GM19455 (cell line): Measurements from ENCODE around the gene RUNX3.

Experiments used
- ATAC-seq: cut with Tn5 transposase; IDR thresholded peaks from one replicate; pipeline ENCODE4 v1.9.1; 2021; ENCODE audit not compliant: unreplicated experiment

Gene RUNX3

GRCh38 chr1:24866211-24867083, 63.6 kb downstream of the RUNX3 start:
- ATAC-seq: no peak

GRCh38 chr1:24865587-24865986, 64.5 kb downstream of the RUNX3 start:
- no peak for ATAC-seq

- ATAC-seq: no peak
These were observed 64.9 kb downstream of the RUNX3 start for GRCh38 chr1:24865168-24865567.

- ATAC-seq: no peak
These were observed 65.7 kb downstream of the RUNX3 start for GRCh38 chr1:24864370-24864777.

DNA sequence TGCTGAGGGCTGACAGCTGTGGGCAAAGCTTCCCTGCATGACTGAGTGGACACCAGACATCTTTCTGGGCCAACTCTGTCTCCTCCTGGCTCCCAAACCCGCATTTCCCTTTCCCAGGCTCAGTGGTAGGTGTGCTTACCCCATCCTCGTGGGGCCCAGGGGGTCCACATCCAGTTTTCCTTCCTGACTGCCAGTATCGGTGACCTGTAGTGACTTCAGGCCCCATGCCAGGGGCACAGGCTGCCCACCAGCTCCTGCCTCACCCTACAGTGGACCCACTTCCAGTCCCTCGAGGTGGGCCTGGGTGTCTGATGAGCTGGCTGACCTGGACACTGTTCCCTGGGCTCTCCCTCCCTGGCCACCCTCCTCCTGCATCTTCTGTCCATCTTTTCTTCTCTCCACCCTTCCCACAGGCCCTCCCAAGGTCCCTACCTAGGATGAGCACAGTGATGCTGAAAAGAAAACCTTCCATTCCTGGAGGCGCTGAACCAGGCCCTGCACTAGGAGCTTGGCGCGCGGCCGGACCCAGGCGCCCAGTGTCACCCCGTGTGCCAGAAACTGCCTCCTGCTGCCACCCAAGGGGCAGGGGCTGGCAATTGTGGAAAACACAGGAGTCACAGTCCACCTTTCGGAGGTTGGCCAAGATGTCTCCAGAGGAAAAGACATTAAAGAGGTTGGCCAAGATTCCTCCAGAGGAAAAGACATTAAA, 67.1 kb downstream of the RUNX3 start:
- no peak for ATAC-seq

GRCh38 chr1:24861821-24862727, 68.0 kb downstream of the RUNX3 start:
- no peak for ATAC-seq

DNA sequence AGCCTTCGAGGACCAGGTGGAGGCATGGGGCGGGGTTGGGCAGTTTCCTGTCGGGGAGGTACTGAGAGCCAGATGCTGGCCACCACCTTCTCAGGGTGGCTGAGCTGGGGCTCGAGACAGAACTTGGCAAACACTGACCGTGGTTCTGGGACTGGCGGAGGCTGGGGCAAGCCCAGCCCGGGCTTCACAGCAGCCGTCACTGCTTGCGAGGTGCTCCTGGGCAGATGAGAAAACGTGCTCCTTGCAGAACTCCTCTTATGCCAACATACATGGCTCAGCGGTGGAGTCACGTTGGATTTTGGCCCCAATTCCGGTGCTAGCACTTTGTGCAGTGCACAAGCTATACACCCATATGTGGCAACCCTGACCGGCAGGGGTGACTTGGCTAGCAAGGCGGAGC, 69.2 kb downstream of the RUNX3 start:
- ATAC-seq: no peak

DNA sequence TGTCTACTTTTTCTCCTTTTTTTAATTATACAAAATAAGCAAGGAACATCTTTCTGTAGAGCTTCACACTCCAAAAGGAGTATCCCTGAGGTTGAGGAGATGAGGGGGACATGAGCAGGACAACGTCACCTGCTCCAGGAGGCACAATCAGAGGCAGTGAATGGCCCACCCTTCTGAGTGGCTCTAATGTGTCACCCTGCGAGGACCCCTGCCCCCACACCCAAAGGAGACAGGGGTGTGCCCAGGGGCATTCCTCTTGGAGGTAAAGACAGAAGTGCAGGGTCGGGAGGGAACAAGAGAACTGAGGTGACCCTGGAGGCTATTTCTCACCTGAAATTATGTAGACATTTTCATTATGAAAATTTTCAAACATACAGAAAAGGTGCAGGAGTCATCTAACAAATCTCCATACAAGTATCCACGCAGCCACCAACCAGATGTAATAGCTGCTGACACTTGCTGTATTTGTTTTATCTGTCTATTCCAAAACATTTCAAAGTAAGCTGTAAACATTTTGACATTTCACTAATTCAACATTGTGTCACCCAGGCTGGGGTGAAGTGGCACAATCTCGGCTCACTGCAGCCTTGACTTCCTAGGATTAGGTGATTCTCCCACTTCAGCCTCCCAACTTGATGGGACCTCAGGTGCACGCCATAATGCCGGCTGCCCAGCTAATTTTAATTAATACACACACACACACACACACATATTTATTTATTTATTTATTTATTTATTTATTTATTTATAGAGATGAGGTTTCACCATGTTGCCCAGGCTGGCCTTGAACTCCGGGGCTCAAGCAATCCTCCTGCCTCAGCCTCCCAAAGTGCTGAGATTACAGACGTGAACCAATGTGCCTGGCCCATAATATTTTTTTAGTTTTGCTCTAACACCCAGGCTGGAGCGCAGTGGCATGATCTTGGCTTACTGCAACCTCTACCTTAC, 70.7 kb downstream of the RUNX3 start:
- no peak for ATAC-seq

- ATAC-seq: no peak
These were observed 71.8 kb downstream of the RUNX3 start for GRCh38 chr1:24858277-24858676.

DNA sequence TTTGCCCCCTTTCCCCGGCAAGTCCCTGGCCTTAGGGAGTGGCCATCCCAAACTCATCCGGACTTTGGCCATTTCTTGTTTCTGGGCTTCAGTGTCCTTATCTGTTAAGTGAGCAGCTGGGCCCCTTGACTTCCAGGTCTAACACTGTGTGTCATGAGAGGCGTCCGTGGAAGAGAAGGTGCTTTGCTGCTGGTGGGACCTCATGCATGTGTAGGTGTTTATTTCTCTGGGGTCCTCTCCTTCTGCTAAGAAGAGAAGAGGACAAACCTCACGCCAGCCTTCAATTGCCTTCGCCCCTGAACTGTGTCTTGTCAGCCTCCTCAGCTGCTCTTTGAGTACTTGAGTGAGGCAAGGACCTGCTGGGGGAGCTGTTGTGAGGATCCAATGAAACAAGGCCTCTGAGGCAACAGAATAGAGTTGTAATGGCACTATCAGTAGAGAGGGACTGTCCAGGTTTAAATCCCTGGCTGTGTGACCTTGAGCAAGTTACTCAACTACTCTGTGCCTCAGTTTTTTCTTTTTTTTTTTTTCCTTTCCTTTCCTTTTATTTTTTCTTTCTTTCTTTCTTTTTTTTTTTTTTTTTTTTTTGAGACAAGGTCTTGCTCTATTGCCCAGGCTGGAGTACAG, 72.5 kb downstream of the RUNX3 start:
- ATAC-seq: no peak

DNA sequence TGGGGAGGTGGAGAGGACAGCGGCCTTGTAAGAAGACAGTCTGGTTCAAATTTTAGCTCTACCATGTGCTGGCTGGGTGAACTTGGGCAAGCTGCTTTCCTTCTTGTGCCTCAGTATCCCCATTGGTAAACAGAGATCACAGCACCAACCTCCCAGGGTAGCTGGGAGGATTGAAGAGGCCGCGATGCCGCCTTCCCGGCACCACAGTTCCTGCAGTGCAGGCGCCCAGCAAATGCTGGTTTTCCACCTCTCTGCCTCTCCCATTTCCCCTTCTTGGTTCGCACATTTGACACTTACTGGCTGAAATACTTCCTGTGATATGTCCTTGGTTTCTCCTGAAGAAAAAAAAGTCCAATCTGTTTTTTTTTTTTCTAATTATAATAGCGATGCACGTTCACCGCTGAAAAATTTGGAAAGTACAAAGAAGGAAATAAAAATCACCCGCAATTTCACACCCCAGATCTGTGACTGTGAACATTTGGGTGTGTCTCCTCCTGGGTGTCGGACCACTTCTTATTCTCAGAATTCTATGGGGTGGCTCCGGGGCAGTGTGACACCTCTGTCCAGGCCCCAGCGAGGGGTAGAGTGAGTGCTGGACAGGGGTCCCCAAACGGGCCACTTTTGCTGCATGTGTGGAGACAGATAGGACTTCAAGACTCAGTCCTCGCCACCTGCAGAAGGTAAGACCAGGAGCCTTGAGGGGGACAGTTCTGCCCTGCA, 73.1 kb downstream of the RUNX3 start:
- ATAC-seq: no peak

DNA sequence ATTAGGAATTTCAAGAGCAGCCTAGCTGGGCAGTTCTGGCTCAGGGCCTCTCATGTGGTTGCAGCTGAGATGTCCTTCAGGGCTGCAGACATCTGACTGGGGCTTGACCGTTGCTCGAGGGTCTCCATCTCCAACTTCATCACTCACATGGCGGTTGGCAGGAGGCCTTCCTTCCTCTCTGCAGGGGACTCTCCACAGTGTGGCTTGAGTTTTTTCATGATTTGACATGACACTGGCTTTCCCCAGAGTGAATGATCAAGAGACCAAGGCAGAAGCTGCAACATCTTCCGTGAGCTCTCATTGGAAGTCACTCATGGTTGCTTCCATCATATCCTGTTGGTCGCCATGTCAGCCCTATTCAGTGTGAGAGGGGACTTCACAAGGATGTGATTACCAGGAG, 74.6 kb downstream of the RUNX3 start:
- ATAC-seq: no peak

DNA sequence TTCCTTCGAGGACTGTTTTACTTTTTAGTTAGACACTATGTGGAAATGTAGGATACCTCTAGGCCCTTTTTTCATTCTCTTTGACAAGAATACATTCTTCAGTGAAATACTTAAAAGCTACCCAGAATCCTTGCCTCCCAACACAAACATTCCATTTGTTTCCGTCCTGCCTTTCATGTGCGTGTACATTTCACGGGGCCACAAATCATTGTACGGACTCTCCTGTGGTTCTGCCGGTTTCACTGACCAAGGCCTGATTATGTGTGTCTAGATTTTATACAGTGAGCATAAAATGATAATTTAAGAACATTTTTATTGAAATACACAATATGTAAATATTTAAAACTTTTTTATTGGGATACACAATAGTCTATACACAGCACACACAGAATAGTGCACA, 76.4 kb downstream of the RUNX3 start:
- no peak for ATAC-seq

- no peak for ATAC-seq
These were observed 79.7 kb downstream of the RUNX3 start for GRCh38 chr1:24850328-24850920.

- ATAC-seq: no peak
These were observed 80.3 kb downstream of the RUNX3 start for GRCh38 chr1:24849672-24850295.
